SK-N-MC (cell line): ENCODE results near the gene SZT2.

Experiments
- EZH2 ChIP-seq: fragments of 200-600 bp; sonication (generic); IDR thresholded peaks from one replicate; pipeline ENCODE4 v1.6.1; 2017; ENCODE audit warnings: antibody characterized with exemption
- POLR2AphosphoS5 ChIP-seq: IDR thresholded peaks from 2 replicates; pipeline ENCODE4 v1.6.1; 2012; ENCODE audit warnings: mild to moderate bottlenecking, low read depth, low read length, borderline replicate concordance

DNA sequence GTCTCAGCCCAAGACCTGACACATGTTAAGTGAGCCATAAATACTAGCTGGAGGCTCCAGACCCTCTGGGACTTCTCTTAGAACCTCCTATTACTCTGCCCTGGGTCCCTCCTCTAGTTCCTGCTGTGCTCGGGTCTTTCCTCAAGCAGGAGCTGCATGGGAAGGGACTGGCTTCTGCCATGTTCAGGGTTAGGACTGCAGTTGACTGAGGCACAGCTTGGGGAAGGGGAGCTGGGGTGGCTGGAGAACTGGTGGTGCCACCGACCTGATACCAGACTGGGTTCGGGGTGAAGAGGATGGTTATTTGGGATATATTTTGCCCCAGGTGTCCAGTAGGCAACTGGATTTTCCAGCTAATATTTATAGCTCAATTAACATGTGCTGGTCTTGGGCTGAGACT is 48.3 kb downstream of the SZT2 start:
- no peak for TF ChIP-seq POLR2AphosphoS5
- no peak for TF ChIP-seq EZH2
